Panc1 (cell line): Measurements from ENCODE around the gene ZNF764. TPM values are rescaled to one million over a fixed set of nuclear protein-coding genes. Genes with fewer than 3 reads are reported as not detected.
"Not testable (repeated sequence)": the region's sequence is repeated elsewhere in the genome, so short reads cannot be mapped to it uniquely, and the experiment has no call there.

Experiments used
- ATAC-seq: fragments of 200-7000 bp; cut with Tn5 transposase; 2 replicates; pipeline ENCODE4 v1.9.1; 2020; ENCODE audit warnings: mild to moderate bottlenecking, moderate library complexity
- BruUV-seq: library from RNA; stranded (reverse); fragments of 400-500 nt; replicated peaks from 2 replicates; lab custom pipeline; 2021; lab: Mats Ljungman, UMichigan
- CTCF ChIA-PET: fragments of 300-600 bp; sonication (Branson Sonifier 250); formaldehyde crosslinking; loops from one replicate; lab custom pipeline; 2022; ENCODE audit warnings: antibody characterized with exemption; lab: Charles Lee
- POLR2A ChIA-PET: fragments of 300-600 bp; sonication (Branson Sonifier 250); formaldehyde crosslinking; loops from one replicate; lab custom pipeline; 2022; ENCODE audit warnings: antibody characterized with exemption; lab: Charles Lee
- DNase-seq: peaks from one replicate; pipeline ENCODE4 v3.0.0-alpha.2; 2010; ENCODE audit warnings: low read depth, low spot score
- H3K27ac ChIP-seq: 2 replicates; pipeline ENCODE4 v1.5.1; 2011; ENCODE audit warnings: mild to moderate bottlenecking, low read length, inconsistent platforms
- H3K27me3 ChIP-seq: fragments of 200-500 bp; sonication (Bioruptor generic); 2 replicates; pipeline ENCODE4 v1.6.0; 2014; ENCODE audit warnings: low read length, inconsistent platforms; ENCODE audit not compliant: control insufficient read depth, insufficient read depth
- H3K36me3 ChIP-seq: fragments of 200-500 bp; sonication (Bioruptor generic); 2 replicates; pipeline ENCODE4 v1.5.1; 2014; ENCODE audit warnings: inconsistent platforms, mild to moderate bottlenecking, low read length, moderate library complexity; ENCODE audit not compliant: control insufficient read depth, insufficient read depth
- H3K4me1 ChIP-seq: 2 replicates; pipeline ENCODE4 v1.5.1; 2011; ENCODE audit warnings: inconsistent platforms, mild to moderate bottlenecking, low read length, moderate library complexity; ENCODE audit not compliant: control insufficient read depth, insufficient read depth
- H3K4me3 ChIP-seq, 2 experiments: 2 replicates each; pipeline ENCODE4 v1.5.1; 2011 to 2012; ENCODE audit warnings: low read depth in 2 of 2, low read length in 2 of 2, mild to moderate bottlenecking in 2 of 2, inconsistent platforms in 1 of 2, moderate library complexity in 1 of 2
- H3K9me3 ChIP-seq: fragments of 200-500 bp; sonication (Bioruptor generic); 2 replicates; pipeline ENCODE4 v1.5.1; 2014; ENCODE audit warnings: low read depth, mild to moderate bottlenecking, inconsistent platforms, low read length, moderate library complexity; ENCODE audit not compliant: control insufficient read depth, insufficient read depth
- POLR2AphosphoS5 ChIP-seq: IDR thresholded peaks from 2 replicates; pipeline ENCODE4 v1.6.1; 2012; ENCODE audit warnings: mild to moderate bottlenecking, low read depth, low read length, moderate library complexity
- REST ChIP-seq, 2 experiments: IDR thresholded peaks; 2 replicates each; pipeline ENCODE4 v1.6.1; 2011 to 2012; ENCODE audit warnings: low read depth in 2 of 2, control low read depth in 1 of 2, low read length in 1 of 2, mild to moderate bottlenecking in 1 of 2, moderate library complexity in 1 of 2; ENCODE audit not compliant: insufficient read depth in 1 of 2
- SIN3A ChIP-seq: IDR thresholded peaks from 2 replicates; pipeline ENCODE4 v1.6.1; 2012; ENCODE audit warnings: low read depth, mild to moderate bottlenecking, low read length, moderate library complexity, borderline replicate concordance; ENCODE audit not compliant: insufficient read depth
- TCF7L2 ChIP-seq: IDR thresholded peaks from 2 replicates; pipeline ENCODE4 v1.6.1; 2011; ENCODE audit warnings: mild to moderate bottlenecking, low read depth, low read length, inconsistent platforms
- in situ Hi-C: cut with HindIII; loops from 2 replicates; pipeline ENCODE4 v1.10.0; 2016; ENCODE audit warnings: low sequenced_read_pairs, low pct_unique_long_range_greater_than_20kb
- intact Hi-C: fragments of 100-400 bp; cut with micrococcal nuclease; formaldehyde crosslinking; loops from one replicate; pipeline ENCODE4 v1.10.0; 2022; ENCODE audit not compliant: unreplicated experiment
- total RNA-seq: library from RNA; stranded (reverse); gene quantifications from one replicate; pipeline ENCODE4 v1.2.1, GENCODE V29; 2021; ENCODE audit not compliant: unreplicated experiment
- TF ChIP-seq, protein P1 (sequence below): fragments of 450-650 bp; IDR thresholded peaks from 2 replicates; pipeline ENCODE4 v1.5.1; 2017; ENCODE audit warnings: mild to moderate bottlenecking

ZNF764 gene
- total RNA-seq, 1 experiment from 2014 or later = 16.7 TPM

GRCh38 chr16:30589582-30589981 is 31.4 kb upstream of the ZNF764 start:
- POLR2A ChIA-PET, CTCF ChIA-PET, intact Hi-C loops, H3K27me3 ChIP-seq, ATAC-seq, in situ Hi-C loops, BruUV-seq, H3K27ac ChIP-seq, H3K4me3 ChIP-seq, DNase-seq, H3K9me3 ChIP-seq, H3K4me1 ChIP-seq, H3K36me3 ChIP-seq: not testable (repeated sequence)

GRCh38 chr16:30588651-30589050 is 30.5 kb upstream of the ZNF764 start:
- ChIA-PET CTCF (no interaction called here), POLR2A (interaction anchor here (0.7 kb wide), 1 partner anchor 71 kb away, joined by 7 read pairs; no protein-coding TSS in a partner anchor)
- DNase-seq = no peak
- BruUV-seq = no TSS peak
- ATAC-seq = no peak
- Histone ChIP-seq H3K9me3 (no peaks in the 10 kb centered on the region), H3K36me3 (no peaks in the 10 kb centered on the region), H3K4me1 (no peaks in the 10 kb centered on the region; the same call in 1 of the 2 replicates), H3K4me3 (no peak overlapping the region), H3K27ac (no peak overlapping the region), H3K27me3 (no peaks in the 10 kb centered on the region)
- in situ Hi-C loops (no loop called here), intact Hi-C loops (no loop called here)
- TF ChIP-seq, protein P1, sequence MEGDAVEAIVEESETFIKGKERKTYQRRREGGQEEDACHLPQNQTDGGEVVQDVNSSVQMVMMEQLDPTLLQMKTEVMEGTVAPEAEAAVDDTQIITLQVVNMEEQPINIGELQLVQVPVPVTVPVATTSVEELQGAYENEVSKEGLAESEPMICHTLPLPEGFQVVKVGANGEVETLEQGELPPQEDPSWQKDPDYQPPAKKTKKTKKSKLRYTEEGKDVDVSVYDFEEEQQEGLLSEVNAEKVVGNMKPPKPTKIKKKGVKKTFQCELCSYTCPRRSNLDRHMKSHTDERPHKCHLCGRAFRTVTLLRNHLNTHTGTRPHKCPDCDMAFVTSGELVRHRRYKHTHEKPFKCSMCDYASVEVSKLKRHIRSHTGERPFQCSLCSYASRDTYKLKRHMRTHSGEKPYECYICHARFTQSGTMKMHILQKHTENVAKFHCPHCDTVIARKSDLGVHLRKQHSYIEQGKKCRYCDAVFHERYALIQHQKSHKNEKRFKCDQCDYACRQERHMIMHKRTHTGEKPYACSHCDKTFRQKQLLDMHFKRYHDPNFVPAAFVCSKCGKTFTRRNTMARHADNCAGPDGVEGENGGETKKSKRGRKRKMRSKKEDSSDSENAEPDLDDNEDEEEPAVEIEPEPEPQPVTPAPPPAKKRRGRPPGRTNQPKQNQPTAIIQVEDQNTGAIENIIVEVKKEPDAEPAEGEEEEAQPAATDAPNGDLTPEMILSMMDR = no peak
- TF ChIP-seq TCF7L2 (no peak), POLR2AphosphoS5 (no peak), SIN3A (no peak), REST (IDR thresholded peaks at IDR 0.05; ENCODE audit: insufficient read depth in 1 of 2, low read depth in 2 of 2, low read length in 1 of 2) (no peak)

DNA sequence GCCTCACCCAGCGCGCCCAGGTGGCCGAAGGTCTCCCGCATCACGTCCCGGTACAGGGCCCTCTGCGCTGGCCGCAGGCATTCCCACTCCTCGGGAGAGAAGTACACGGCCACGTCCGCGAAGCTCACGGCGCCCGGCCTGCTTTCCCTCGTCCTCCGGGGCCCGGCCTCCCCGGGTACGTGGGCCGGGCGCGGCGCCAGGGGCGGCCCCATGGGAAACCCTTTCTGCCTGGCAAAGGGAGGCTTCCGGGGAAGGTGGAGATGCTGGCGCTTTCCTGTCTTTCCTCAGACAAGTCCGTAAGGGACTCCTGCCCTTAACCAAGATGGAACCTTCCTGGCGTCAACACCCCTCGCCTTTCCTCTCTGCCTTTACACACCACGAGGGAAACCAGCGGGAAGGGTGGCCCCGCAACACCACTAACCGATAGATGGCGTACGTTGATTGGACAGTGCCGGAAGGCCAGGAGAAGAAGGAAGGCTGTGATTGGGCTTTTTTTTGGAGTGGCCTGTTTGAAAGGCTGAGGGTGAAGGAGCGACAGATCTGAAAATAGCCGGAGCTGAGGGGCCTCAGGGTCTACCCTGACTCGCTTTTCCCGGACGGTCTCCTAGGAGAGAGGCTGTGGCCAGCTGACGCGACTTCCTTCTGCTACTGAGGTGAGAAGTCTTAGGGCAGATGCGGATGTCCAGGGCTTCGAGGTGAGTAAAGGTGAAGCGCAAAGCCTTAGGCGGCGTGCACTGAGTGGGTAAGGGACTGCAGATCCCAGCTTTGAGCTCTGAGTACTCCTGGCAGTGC is 27.4 kb upstream of the ZNF764 start, which contains the start of gene ZNF785:
TSS of gene ZNF785 (minus strand) at position 298 of the 792 bp plus-strand sequence. CDS start at position 212, 86 bp downstream.
- intact Hi-C loops = no loop called here
- Histone ChIP-seq H3K27me3 (no peaks in the 10 kb centered on the region), H3K36me3 (no peaks in the 10 kb centered on the region), H3K4me1 (no peaks in the 10 kb centered on the region; the same call in 1 of the 2 replicates), H3K4me3 (peak within 1 kb of the TSS; percentile 59 to 63), H3K9me3 (no peaks in the 10 kb centered on the region), H3K27ac (peak within 1 kb of the TSS; percentile 85)
- TF ChIP-seq REST (IDR thresholded peaks at IDR 0.05; ENCODE audit: insufficient read depth in 1 of 2, low read depth in 2 of 2, low read length in 1 of 2) (no peak), TCF7L2 (no peak), POLR2AphosphoS5 (no peak), SIN3A (no peak)
- TF ChIP-seq, protein P1 = no peak
- ATAC-seq = peak; percentile 96
- CTCF ChIA-PET = no interaction called here
- DNase-seq = peak; percentile 72
- TSS peak; percentile 87 for BruUV-seq
- POLR2A ChIA-PET = interaction anchor here (0.6 to 0.8 kb wide), 2 partner anchors 156 to 425 kb away, joined by 3 read pairs; partner anchors contain the start of gene DCTPP1
- in situ Hi-C loops = no loop called here
